GDM1 (cell line): Measurements from ENCODE around the gene PHAX.
A peak's percentile ranks its signal among the peaks of the same experiment; 100 is the strongest.
"Not testable (repeated sequence)": the region's sequence is repeated elsewhere in the genome, so short reads cannot be mapped to it uniquely, and the experiment has no call there.

ENCODE experiments used
- DNase-seq: peaks from one replicate; lab custom pipeline; 2025; lab: John Stamatoyannopoulos, UW

Gene PHAX

GRCh38 chr5:126600631-126601511 lies at the start of gene PHAX:
Gene PHAX (plus strand): TSS chr5:126600947. CDS start chr5:126600963, 16 bp downstream.
- peak; percentile 79 for DNase-seq

- DNase-seq, result no peak
Measured at GRCh38 chr5:126552614-126553013, 48.1 kb upstream of the PHAX start.

- not testable (repeated sequence) for DNase-seq
Measured at GRCh38 chr5:126555101-126555500, 45.6 kb upstream of the PHAX start.

DNA sequence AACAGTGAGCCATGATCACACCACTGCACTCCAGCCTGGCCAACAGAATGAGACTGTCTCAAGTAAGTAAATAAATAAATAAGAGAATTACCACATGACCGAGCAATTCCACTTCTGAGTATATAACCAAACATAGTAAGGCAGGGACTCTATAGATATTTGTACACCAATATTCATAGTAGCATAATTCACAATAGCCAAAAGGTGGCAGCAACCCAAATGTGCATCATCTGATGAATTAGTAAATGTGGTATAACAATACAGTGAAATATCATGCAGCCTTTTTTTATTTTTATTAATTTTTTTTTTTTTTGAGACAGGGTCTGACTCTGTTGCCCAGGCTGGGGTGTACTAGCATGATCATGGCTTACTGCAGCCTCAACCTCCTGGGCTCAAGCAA lies 38.8 kb upstream of the PHAX start:
- no peak for DNase-seq

- DNase-seq, result no peak
Measured at GRCh38 chr5:126562823-126563222, 37.9 kb upstream of the PHAX start.

DNA sequence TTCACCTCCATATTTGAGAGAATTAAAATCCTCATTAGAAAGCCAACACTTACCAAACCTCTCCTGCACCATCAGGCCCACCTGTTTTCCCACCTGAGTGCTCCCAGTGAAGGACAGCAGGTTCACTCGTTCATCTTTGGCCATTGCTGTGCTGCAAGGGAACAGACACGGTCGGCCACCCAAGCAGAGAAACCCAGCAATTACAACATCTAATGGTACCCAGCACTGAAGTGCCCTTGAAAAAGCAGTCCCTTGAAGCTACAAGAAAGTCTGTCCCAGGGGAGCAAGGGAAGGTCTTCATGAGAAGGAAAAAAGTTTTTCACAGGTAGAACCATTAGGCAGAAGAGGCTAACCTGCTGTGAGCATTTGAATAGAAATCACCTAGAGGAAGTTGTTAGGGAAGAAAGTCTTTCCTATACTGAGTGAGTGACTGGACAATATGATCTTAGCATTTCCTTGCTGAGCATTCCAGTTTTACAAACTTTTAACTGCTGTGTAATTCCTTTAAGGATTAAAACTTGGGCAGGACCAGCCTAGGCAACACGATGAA lies 32.5 kb upstream of the PHAX start:
- no peak for DNase-seq

GRCh38 chr5:126575644-126576043 lies 25.1 kb upstream of the PHAX start:
- no peak for DNase-seq

- no peak for DNase-seq
Measured at GRCh38 chr5:126576974-126577373, 23.8 kb upstream of the PHAX start.

- DNase-seq, result no peak
Measured at GRCh38 chr5:126577415-126577814, 23.3 kb upstream of the PHAX start.

DNA sequence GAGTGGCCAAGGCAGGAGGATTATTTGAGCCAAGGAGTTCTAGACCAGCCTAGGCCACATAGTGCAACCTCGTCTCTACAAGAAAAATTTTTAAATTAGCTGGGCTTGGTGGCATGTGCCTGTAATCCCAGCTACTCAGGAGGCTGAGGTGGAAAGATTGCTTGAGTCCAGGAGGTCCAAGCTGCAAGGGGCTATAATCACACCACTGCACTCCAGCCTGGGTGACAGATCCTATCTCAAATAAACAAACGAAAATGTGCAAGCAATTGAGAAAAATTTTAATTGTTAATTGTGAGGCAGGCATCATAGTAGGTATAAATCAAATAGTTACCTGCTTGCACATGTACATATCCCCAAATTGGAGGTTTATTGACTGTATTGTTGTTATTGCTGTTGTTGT lies 21.0 kb upstream of the PHAX start:
- no peak for DNase-seq

GRCh38 chr5:126583761-126584160 lies 17.0 kb upstream of the PHAX start:
- DNase-seq, result no peak

GRCh38 chr5:126587551-126588390 lies 13.0 kb upstream of the PHAX start:
- no peak for DNase-seq

- no peak for DNase-seq
Measured at GRCh38 chr5:126589536-126590297, 11.0 kb upstream of the PHAX start.

DNA sequence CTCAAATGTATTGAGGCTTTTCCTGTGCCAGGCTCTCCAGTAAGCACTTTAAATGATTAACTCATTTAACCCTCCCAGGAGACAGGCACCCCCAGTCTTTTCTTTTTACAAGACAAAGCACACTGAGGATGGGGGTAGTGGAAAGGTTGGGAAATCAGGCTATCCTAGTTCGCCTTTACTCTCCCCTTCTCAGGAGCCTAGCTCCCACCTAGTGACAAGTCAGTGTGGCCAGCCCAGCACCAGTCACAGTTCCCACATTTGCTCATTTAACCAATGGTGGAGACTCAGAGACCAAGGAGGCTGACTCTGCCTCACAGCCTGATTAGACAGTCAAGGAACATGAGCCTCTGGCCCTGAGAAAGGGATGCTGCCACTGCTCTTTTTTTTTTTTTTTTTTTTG lies 9.2 kb upstream of the PHAX start:
- DNase-seq, result no peak

GRCh38 chr5:126594748-126595485 lies 5.8 kb upstream of the PHAX start, which contains the start of gene ALDH7A1:
Gene ALDH7A1 (minus strand): TSS chr5:126595219. CDS start chr5:126595198, 21 bp downstream.
- no peak for DNase-seq

DNA sequence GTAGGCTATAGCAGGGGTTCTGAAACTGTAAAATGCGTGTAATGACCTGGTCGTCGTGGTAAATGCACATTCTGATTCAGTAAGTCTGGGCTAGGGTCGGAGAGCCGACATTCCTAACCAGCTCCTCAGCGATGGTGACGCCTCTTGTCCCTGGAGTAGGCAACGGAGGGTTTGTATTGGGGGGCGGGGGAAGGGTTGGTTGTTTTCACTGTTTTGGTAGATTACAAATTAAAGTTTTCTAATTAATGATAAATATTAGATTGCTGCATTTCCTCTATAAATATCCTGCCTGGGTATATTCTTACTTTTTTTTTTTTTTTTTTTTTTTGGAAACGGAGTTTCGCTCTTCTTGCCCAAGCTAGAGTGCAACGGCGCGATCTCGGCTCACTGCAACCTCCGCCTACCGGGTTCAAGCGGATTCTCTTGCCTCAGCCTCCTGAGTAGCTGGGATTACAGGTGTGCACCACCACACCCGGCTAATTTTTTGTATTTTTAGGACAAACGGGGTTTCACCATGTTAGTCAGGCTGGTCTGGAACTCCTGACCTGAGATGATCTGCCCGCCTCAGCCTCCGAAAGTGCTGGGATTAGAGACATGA lies 5.2 kb upstream of the PHAX start:
- no peak for DNase-seq

GRCh38 chr5:126597156-126597555 lies 3.6 kb upstream of the PHAX start:
- no peak for DNase-seq

- DNase-seq, result no peak
Measured at GRCh38 chr5:126599499-126599898, 1.2 kb upstream of the PHAX start.

DNA sequence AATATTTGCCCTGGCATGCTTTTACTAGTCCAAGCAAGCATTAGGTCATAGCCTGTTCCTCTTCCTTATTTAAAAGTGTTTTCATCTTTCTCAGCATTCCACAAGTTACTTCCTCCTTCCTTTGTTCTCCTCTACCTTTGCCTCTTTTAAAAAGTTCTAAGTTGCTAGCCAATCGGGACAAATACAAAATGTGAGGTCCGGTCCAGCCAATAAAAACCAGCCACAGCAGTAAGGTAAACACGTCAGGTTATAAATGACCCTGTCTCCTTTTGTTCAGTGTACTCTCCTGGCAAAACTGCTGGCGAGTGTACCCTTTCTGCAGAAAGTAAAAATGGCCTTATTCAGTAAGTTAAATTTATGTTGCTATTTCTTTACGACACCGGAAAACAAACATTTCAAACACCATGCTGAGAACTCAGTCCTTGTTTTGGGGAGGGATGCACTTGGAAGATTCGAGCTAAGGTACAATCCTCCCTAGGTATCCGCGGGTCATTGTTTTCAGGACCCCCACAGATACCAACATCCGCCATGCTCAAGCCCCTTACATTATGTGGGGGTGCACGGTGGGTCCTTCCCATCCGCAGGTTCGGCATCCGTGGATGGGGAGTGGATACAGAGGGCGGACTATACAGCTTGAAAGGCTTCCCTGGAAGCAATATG lies 646 bp upstream of the PHAX start:
- DNase-seq, result not testable (repeated sequence)

DNA sequence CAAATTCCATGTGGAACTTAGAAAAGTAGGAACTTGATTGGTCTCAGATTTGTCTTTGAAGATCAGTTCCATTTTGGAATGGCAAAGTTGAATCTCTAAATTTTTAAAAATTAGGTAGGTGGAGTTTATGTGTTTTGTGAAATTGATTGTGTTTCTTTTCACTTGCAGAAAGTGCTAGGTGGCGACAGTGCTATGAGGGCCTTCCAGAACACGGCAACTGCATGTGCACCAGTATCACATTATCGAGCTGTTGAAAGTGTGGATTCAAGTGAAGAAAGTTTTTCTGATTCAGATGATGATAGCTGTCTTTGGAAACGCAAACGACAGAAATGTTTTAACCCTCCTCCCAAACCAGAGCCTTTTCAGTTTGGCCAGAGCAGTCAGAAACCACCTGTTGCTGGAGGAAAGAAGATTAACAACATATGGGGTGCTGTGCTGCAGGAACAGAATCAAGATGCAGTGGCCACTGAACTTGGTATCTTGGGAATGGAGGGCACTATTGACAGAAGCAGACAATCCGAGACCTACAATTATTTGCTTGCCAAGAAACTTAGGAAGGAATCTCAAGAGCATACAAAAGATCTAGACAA lies 2.8 kb downstream of the PHAX start:
- no peak for DNase-seq
